ENCODE data around the gene TFPI2. TPM values are rescaled to one million over a fixed set of nuclear protein-coding genes. Genes with fewer than 3 reads are reported as not detected.

The TFPI2 gene
- total RNA-seq, 1 donor from 2014 or later = 0.24 TPM

- no peak for ATAC-seq
These were observed 15.7 kb upstream of the TFPI2 start, which contains the start of gene GNGT1 for GRCh38 chr7:93906267-93906666. TSS of gene GNGT1 (plus strand) at chr7:93906567. CDS start at chr7:93906747, 180 bp downstream.

GRCh38 chr7:93902777-93903423 is 12.3 kb upstream of the TFPI2 start:
- ATAC-seq = no peak

GRCh38 chr7:93897680-93898079 is 7.1 kb upstream of the TFPI2 start:
- no peak for ATAC-seq

- ATAC-seq = no peak
These were observed 5.5 kb upstream of the TFPI2 start for GRCh38 chr7:93895859-93896600.

- ATAC-seq = no peak
These were observed 4.5 kb upstream of the TFPI2 start for GRCh38 chr7:93894966-93895640.

GRCh38 chr7:93894426-93894825 is 3.9 kb upstream of the TFPI2 start:
- ATAC-seq = no peak

GRCh38 chr7:93890041-93890463 is 501 bp downstream of the TFPI2 start:
- ATAC-seq = no peak

- ATAC-seq = no peak
These were observed 1.3 kb downstream of the TFPI2 start for GRCh38 chr7:93889261-93889660.

- no peak for ATAC-seq
These were observed 6.0 kb downstream of the TFPI2 start for GRCh38 chr7:93884541-93884940.

GRCh38 chr7:93883917-93884345 is 6.6 kb downstream of the TFPI2 start:
- no peak for ATAC-seq

- no peak for ATAC-seq
These were observed 7.3 kb downstream of the TFPI2 start for GRCh38 chr7:93883078-93883916.

- ATAC-seq = no peak
These were observed 8.1 kb downstream of the TFPI2 start for GRCh38 chr7:93882468-93882867.

- ATAC-seq = no peak
These were observed 11.2 kb downstream of the TFPI2 start for GRCh38 chr7:93879356-93879755.

GRCh38 chr7:93877742-93878141 is 12.8 kb downstream of the TFPI2 start:
- ATAC-seq = no peak

GRCh38 chr7:93873998-93874574 is 16.5 kb downstream of the TFPI2 start:
- ATAC-seq = no peak

- no peak for ATAC-seq
These were observed 23.7 kb downstream of the TFPI2 start for GRCh38 chr7:93866886-93867285.

GRCh38 chr7:93862651-93863050 is 27.9 kb downstream of the TFPI2 start:
- no peak for ATAC-seq

- no peak for ATAC-seq
These were observed 29.1 kb downstream of the TFPI2 start for GRCh38 chr7:93861325-93861949.

- no peak for ATAC-seq
These were observed 30.3 kb downstream of the TFPI2 start for GRCh38 chr7:93860261-93860660.

GRCh38 chr7:93858857-93859256 is 31.7 kb downstream of the TFPI2 start:
- no peak for ATAC-seq

- no peak for ATAC-seq
These were observed 34.2 kb downstream of the TFPI2 start for GRCh38 chr7:93856323-93856722.

GRCh38 chr7:93855797-93856196 is 34.8 kb downstream of the TFPI2 start:
- no peak for ATAC-seq

Data from esophagus mucosa (tissue), 1 donor.